Stimulated activated CD8-positive, alpha-beta memory T cell treated with anti-CD3 and anti-CD28 coated beads, Interleukin-15, amount 100 ng/mL, for 48 hours (primary cell): ENCODE measurements around the gene KRT78.

Experiments used
- DNase-seq, 2 donors: peaks; one replicate each; pipeline ENCODE4 v3.0.0-alpha.2; 2020; ENCODE audit warnings: low read depth in 2 of 2

The KRT78 gene

GRCh38 chr12:52813885-52814709 lies 34.7 kb downstream of the KRT78 start, which contains the start of gene KRT4:
KRT4 (minus strand) TSS chr12:52814116; CDS start chr12:52814058, 58 bp downstream.
- DNase-seq = no peak

- no peak for DNase-seq
These were observed 35.5 kb downstream of the KRT78 start for GRCh38 chr12:52813203-52813819.

DNA sequence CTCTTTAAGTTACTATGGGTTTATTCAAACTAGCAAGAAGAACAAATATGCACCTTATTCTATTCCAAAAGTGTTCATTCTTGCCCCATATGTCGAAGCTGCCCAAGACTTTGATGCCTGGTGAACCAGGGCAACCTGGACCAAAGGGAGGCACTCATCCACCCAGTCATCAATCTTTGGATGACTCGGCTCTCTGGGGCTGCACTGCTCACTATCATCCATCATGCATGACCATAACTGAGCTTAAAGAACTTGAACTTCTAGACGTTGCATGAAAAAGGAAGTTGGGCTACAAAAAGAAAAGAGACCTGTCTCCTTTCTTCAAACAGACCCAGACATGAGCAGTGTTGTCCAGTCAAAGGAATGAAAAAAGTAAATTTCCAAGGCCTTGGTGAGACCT lies 36.0 kb downstream of the KRT78 start:
- DNase-seq = no peak

- DNase-seq = no peak
These were observed 36.8 kb downstream of the KRT78 start for GRCh38 chr12:52812073-52812400.

DNA sequence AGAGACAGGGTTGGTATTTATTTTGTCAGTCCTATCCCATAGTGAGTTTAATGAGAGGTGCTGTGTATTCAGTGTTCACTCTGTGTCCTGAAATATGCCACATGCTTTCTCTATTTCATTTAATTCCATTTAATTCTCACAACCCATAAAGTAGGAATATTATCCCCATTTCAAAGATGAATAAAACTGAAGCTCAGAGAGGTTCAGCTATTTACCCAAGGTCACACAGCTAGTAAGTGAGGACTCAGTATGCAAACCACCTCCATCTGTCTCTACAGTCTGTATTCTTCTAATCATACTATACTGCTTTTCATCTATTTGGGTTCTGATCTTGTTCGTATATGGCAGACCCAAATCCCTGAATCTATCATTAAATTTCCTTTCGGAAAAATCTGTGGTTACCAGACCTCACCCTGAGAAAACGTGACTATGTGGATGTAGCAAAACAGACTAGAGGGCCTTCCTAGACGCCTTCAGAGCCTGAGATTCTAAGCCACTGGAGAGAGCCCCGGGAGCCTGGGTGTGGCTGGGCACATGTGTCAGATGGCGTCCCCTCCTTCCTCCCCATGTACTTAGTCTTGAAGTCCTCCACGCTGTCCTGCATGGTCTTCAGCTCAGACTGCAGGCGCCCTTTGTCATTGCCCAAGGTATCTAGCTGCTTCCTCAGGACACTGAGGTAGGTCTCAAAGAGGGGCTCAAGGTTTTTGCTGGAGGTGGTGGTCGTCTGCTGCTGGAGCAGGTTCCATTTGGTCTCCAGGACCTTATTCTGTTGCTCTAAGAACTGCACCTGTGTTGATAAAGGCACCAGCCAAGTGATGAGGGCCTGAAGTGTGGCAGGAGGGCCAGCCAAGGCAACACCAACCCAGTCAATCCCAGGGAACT lies 37.4 kb downstream of the KRT78 start:
- DNase-seq = no peak

GRCh38 chr12:52810554-52810953 lies 38.2 kb downstream of the KRT78 start:
- DNase-seq = no peak

- DNase-seq = no peak
These were observed 39.6 kb downstream of the KRT78 start for GRCh38 chr12:52809166-52809565.

DNA sequence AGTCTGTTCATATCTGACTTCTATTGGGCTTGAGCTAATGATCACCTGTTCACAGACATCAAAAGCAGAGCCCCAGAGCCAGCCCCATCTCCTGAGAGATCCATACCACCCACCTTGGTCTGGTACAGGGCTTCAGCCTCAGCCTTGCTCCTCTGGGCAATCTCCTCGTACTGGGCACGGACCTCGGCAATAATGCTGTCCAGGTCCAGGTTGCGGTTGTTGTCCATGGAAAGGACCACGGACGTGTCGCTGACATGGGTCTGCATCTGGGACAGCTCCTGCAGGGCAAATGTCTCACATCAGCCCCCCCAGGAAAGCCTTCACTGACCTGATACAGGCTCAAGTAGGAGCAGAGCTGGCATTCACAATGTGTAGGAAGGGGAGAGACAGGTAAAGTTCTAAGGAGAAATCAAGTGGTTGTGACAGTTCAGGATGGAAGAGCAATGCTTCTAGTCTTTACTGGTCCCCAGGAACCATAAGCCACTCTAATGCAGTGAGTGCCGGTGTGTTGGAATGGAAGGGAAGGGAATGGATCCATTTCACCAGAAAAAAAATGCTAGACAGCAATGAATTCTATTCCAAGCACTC lies 40.1 kb downstream of the KRT78 start:
- DNase-seq = no peak

DNA sequence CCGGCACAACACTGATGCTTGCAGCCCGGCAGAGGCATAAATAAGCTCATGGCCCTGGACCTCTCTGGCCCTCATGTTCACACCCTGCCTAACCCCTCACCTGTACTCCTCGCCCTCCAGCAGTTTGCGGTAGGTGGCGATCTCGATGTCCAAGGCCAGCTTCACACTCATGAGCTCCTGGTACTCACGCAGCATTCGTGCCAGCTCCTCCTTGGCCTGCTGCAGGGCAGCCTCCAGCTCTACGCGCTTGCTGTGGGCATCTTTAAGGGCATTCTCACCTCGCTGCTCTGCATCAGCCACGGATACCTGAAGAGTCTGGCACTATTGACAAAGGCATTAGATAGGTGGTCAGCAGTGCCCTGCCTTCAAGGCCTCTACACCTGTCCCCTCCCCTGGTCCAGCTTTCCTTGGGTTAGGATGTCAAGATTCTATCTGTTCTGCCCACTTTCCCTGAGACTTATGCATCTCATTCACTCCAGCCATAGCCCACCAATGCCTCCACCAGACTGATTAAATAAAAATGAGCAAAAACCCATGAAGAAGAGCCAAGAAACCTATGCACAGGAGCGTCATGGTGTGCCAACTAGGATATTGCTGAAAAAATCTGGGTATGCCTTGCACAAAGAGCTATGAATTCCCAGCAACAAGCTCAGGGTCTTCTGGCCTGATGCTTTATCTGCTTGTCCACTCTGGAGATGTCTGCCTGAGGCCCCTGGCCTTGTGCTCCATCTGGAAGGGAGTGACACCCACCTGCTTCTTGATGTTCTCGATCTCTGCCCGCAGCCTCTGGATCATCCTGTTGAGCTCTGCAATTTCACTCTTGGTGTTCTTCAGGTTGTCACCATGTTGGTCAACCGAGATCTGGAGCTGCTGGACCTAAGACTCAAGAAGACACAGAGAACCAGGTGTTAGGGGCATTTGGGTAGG lies 41.0 kb downstream of the KRT78 start:
- DNase-seq = no peak

DNA sequence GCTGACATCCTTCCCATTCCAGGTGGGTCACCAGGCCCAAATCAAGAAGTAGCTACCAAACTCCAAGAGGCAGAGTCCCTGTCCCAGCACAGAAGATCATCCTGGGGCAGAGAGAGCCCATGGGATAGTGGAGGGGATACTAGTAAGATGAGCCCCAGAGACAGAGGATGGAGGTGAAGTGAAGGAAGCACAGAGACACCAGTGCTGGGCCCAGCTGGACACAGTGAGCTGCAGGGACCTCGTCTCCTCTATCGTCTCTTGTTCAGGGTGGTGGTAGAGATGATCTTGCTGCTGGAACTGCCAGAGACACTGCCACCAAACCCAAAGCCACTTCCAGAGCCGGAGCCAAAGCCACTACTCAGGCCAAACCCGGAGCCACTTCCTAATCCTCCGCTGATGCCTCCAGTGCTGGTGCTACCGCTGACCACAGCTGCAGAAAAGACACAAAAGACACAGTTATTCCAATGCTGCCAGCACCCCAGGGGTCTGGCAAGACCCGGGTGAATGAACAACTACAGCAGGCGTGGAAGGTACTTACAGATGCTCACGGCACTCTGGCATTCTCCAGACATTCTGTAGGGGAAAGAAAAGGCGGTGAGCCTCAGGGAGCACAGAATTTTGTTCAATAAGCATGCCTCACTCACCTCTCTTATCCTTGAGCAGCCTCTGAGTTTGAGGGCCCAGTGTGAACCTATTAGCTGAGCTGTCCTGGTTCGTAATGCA lies 41.8 kb downstream of the KRT78 start:
- no peak for DNase-seq

DNA sequence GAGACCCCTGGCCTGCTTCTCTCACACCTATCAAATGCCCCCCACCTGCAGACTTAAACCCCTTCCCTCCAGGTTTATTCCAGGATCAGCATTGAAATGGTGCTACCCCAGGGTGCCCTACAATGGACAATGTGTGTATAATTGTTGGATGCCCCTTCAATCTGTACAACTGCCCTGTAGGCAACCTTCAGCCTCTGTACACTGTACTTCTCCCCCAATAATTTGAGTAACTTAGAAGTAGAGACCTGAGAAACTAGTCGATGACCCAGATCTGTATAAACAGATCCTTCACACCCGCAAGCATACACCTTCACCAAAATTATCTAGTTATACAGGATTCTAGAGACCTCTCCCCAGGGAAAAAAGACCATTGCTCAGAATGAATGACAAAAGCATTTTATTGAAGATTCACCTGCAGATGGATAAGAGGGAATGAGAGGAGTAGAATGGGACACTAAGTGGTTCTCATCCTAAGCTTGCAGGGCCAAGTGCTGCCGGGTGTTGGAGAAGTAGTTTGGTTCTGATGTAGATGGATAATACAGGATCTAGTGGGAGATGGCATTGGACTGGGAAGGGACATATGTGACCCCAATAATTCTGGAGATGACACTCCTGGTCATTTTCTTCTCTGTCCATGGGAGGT lies 42.5 kb downstream of the KRT78 start:
- no peak for DNase-seq

- DNase-seq = no peak
These were observed 43.1 kb downstream of the KRT78 start for GRCh38 chr12:52805739-52806138.

GRCh38 chr12:52805000-52805399 lies 43.8 kb downstream of the KRT78 start:
- no peak for DNase-seq

GRCh38 chr12:52802442-52802841 lies 46.4 kb downstream of the KRT78 start:
- DNase-seq = no peak

DNA sequence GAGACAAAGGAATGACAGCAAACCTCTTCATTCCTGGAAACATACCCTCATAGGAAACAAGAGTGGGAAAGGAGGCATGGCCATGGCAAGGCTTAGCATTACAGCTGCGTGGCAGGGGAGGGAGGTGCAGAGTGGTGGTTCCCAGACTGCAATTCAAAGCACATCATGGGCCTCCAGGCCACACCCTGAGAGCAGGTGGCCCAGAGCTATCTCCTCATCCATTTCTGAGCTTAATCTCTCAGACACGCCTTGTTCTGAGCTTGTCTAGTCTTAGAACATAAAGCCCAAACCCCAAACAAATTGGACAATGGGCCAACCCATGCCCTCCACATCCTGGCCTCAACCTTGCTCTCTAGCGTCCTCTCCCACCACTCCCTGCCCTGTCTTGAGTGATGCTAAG lies 47.0 kb downstream of the KRT78 start:
- DNase-seq = no peak

- DNase-seq = no peak
These were observed 48.4 kb downstream of the KRT78 start for GRCh38 chr12:52800259-52800917.

- no peak for DNase-seq
These were observed 49.1 kb downstream of the KRT78 start for GRCh38 chr12:52799505-52800211.

DNA sequence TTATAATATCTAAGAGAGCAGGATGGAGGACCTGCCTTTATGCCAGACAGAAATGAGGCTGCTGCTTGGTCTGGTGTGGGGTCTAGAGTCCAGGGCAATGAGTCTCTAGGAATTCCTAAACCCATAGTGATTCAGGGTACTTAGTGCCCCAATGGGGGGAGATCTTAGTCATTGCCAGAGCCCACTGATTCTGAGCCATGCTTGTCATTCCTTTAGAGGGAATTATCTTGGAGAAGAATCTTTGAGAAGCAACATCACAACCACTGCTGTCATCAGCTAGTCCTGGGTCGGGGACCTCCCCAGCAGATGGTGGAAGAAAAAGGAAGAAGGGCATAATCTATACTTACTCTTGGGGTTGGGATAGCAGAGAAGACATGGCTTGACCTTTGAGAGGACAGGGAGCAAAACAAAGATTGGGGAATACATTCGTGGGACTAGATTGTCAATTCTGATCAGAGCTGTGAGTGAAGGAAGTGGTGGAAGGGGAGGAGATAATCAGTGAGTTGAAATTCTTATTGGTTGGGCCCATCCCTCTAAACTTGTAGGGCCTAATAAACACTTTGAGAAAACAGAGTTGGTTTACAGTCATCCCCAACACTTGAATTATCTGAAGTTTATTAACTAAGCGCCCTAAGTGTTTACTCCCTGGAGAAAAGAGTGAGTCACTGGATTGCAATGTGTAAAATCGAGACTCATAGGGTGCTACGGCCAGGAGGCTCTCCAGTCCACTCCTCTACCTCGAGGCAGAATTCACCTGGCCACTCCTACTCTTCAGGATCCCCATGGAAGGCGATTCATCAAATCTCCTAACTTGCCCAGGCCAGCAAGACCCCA lies 49.9 kb downstream of the KRT78 start:
- no peak for DNase-seq
